Tibial artery (tissue), 4 donors: ENCODE data around the gene TPSAB1.

Source experiments
- DNase-seq, 2 donors: peaks; one replicate each; pipeline ENCODE4 v3.0.0-alpha.2; 2019
- H3K27ac ChIP-seq, 2 donors: fragments of 200-600 bp; sonication (generic) in 1 of 2; 1 replicate in 1 of 2; 2 replicates in 1 of 2; pipeline ENCODE4 v1.5.1; 2018 to 2019; ENCODE audit warnings: mild to moderate bottlenecking in 1 of 2
- H3K27me3 ChIP-seq, 2 donors: fragments of 200-600 bp; sonication (generic) in 1 of 2; one replicate each; pipeline versions ENCODE4 v1.5.1 to v1.6.0; 2016 to 2019
- H3K36me3 ChIP-seq, 3 donors: fragments of 200-600 bp; sonication (generic) in 2 of 3; one replicate each; pipeline ENCODE4 v1.5.1; 2016 to 2019; ENCODE audit warnings: mild to moderate bottlenecking in 2 of 3
- H3K4me1 ChIP-seq, 4 donors: fragments of 200-600 bp; sonication (generic) in 2 of 4; 1 replicate in 3 of 4; 2 replicates in 1 of 4; pipeline ENCODE4 v1.5.1; 2016 to 2019
- H3K4me3 ChIP-seq, 2 donors: fragments of 200-600 bp; sonication (generic) in 1 of 2; 1 replicate in 1 of 2; 2 replicates in 1 of 2; pipeline ENCODE4 v1.5.1; 2018 to 2019; ENCODE audit warnings: mild to moderate bottlenecking in 2 of 2
- H3K9me3 ChIP-seq, 3 donors: fragments of 200-600 bp; sonication (generic) in 1 of 3; one replicate each; pipeline ENCODE4 v1.5.1; 2016 to 2019
- intact Hi-C: fragments of 100-400 bp; cut with DNase I; formaldehyde crosslinking; loops from one replicate; pipeline ENCODE4 v1.15.0; 2023; ENCODE audit warnings: low total_unique reads
- TF ChIP-seq, protein P1 (sequence below), 2 experiments: fragments of 200-600 bp in 1 of 2; fragments of 450-650 bp in 1 of 2; IDR thresholded peaks; one replicate each; pipeline ENCODE4 v1.5.1; 2017 to 2019; ENCODE audit warnings: antibody characterized with exemption in 2 of 2, mild to moderate bottlenecking in 1 of 2, moderate library complexity in 1 of 2

The TPSAB1 gene

GRCh38 chr16:1285669-1286512 lies 45.4 kb downstream of the TPSAB1 start:
- Histone ChIP-seq H3K4me3 (no peak overlapping the region), H3K27me3 (peaks cover 0 to 92% of the 10 kb centered on the region in 2 donors)
- DNase-seq, result no peak

GRCh38 chr16:1286513-1287094 lies 46.1 kb downstream of the TPSAB1 start:
- DNase-seq, result no peak
- TF ChIP-seq, protein P1, sequence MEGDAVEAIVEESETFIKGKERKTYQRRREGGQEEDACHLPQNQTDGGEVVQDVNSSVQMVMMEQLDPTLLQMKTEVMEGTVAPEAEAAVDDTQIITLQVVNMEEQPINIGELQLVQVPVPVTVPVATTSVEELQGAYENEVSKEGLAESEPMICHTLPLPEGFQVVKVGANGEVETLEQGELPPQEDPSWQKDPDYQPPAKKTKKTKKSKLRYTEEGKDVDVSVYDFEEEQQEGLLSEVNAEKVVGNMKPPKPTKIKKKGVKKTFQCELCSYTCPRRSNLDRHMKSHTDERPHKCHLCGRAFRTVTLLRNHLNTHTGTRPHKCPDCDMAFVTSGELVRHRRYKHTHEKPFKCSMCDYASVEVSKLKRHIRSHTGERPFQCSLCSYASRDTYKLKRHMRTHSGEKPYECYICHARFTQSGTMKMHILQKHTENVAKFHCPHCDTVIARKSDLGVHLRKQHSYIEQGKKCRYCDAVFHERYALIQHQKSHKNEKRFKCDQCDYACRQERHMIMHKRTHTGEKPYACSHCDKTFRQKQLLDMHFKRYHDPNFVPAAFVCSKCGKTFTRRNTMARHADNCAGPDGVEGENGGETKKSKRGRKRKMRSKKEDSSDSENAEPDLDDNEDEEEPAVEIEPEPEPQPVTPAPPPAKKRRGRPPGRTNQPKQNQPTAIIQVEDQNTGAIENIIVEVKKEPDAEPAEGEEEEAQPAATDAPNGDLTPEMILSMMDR (IDR thresholded peaks at IDR 0.05), result no peak
- intact Hi-C loops, result no loop called here
- Histone ChIP-seq H3K4me1 (peaks cover 0 to 15% (median 0%) of the 10 kb centered on the region in 4 donors), H3K4me3 (no peak overlapping the region), H3K27ac (no peak overlapping the region), H3K27me3 (peaks cover 0 to 94% of the 10 kb centered on the region in 2 donors), H3K9me3 (no peaks in the 10 kb centered on the region), H3K36me3 (no peaks in the 10 kb centered on the region)

More at GRCh38 chr16:1285669-1286512, 45.4 kb downstream of the TPSAB1 start:
- intact Hi-C loops, result no loop called here
- no peak overlapping the region for H3K27ac ChIP-seq
- TF ChIP-seq, protein P1 (IDR thresholded peaks at IDR 0.05), result no peak
- H3K4me1 ChIP-seq, result peaks cover 0 to 15% (median 0%) of the 10 kb centered on the region in 4 donors
- H3K36me3 ChIP-seq, result no peaks in the 10 kb centered on the region
- no peaks in the 10 kb centered on the region for H3K9me3 ChIP-seq

- intact Hi-C loops, result no loop called here
- H3K4me3 ChIP-seq, result no peak overlapping the region
- peaks cover 0 to 92% of the 10 kb centered on the region in 2 donors for H3K27me3 ChIP-seq
These were observed 47.6 kb downstream of the TPSAB1 start for GRCh38 chr16:1287982-1288670.

DNA sequence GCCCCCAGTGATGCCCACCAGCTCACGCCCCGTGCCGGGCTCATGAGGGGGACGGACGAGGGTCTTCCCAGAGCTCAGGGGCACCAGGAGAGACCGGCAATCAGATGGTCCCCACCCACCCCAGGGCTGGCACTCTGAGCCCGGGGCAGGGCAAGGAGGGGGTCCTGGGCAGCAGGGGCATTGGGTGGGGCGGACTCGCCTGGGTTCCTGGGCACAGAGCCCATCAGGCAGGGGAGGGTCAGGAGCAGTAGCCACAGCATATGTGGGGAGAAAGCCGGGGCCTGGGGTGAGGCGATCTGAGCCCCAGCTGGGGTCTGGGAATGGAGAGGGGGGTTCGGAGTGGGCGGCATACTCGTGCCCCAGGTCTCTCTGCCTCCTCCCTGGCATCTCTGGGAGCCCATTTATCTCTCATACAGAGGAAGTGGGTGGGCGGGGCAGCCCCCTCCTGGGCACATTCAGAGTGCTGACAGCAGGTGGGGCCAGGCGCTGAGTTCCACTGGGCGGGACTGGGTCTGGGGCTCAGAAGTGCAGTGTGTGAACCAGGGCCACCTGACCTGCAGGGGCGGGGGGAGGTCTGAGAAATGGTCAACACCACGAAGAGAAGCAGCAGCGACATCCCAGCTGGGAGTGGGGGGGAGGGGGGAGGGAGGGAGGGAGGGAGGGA lies 48.4 kb downstream of the TPSAB1 start:
- H3K36me3 ChIP-seq, result no peaks in the 10 kb centered on the region
- DNase-seq, result no peak
- H3K4me3 ChIP-seq, result no peak overlapping the region
- H3K4me1 ChIP-seq, result peaks cover 0 to 15% (median 0%) of the 10 kb centered on the region in 4 donors
- H3K9me3 ChIP-seq, result no peaks in the 10 kb centered on the region
- H3K27me3 ChIP-seq, result peaks cover 0 to 92% of the 10 kb centered on the region in 2 donors
- no peak overlapping the region for H3K27ac ChIP-seq
- TF ChIP-seq, protein P1 (IDR thresholded peaks at IDR 0.05), result no peak
- intact Hi-C loops, result no loop called here

More at GRCh38 chr16:1287982-1288670, 47.6 kb downstream of the TPSAB1 start:
- no peak overlapping the region for H3K27ac ChIP-seq
- no peaks in the 10 kb centered on the region for H3K36me3 ChIP-seq
- no peaks in the 10 kb centered on the region for H3K9me3 ChIP-seq
- DNase-seq, result no peak
- TF ChIP-seq, protein P1 (IDR thresholded peaks at IDR 0.05), result no peak
- H3K4me1 ChIP-seq, result peaks cover 0 to 15% (median 0%) of the 10 kb centered on the region in 4 donors

DNA sequence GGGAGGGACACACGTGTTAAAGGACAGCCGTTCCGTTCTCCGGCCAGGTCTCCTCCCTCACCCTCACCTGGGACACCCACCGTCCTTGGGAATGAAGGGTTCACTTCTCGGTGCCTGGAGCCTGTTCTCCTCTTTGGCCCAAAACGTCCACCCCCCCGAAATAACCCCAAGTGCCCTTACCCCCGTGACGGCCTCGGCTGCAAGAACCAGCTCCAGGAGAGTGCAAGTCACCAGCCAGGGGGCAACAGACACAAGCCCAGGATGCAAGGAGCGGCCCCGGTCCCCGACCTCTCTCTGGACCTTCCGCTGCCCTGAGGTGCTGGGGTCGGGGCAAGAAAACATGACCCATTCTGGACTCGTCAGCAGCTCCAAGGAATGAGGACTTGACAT lies 49.0 kb downstream of the TPSAB1 start:
- TF ChIP-seq, protein P1 (IDR thresholded peaks at IDR 0.05), result no peak
- Histone ChIP-seq H3K27me3 (peaks cover 0 to 91% of the 10 kb centered on the region in 2 donors), H3K9me3 (no peaks in the 10 kb centered on the region), H3K4me3 (no peak overlapping the region), H3K27ac (no peak overlapping the region), H3K4me1 (peaks cover 0 to 15% (median 0%) of the 10 kb centered on the region in 4 donors), H3K36me3 (no peaks in the 10 kb centered on the region)
- no peak for DNase-seq
- intact Hi-C loops, result no loop called here
